ENCODE results near the gene ARID5B.
"Not testable (repeated sequence)": the region's sequence is repeated elsewhere in the genome, so short reads cannot be mapped to it uniquely, and the experiment has no call there.

The ARID5B gene

DNA sequence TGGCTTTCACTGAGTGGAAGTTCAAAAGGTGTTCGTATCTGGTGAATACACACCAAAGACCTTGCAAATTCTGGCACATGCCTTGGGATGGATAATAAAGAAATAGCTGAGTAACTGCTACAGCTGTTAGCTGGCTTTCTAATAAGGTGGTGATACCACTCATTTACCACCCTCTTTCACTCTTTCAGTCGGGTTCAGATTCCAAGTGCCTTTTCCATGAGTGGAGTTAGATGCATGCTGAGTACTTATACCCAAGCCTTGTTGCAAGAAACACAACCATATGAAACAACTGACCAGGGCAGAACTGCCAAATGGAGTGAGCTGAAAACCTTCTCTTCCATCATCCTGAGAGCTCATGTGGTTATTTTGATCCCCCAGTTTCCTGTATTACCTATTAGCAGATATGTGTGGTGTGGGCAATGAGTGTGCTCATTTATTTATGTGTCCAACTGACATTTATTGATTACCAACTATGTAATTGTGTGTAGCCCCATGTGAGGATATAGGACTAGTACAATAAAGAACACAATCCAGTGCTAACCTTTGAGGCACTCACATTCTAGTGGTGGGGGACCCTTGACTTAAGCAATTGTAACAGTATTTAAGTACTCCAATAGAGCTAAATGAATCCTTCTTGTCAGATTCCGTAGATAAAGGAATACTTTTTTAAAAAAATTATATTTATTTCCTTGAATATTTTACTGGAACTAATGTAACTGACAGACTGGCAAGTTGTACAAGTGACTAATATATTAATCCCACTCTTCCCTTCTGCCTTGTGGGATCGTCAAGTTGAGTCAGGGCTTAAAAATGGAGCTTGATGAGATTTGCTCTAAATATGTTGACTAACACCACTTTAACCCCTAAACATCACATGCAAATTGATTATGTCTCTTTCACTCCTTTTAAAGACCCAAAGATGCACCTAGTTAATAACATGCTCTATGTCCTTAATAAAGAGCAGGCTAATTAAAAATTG lies 124.7 kb downstream of the ARID5B start:
- FAIRE-seq (no peak), DNase-seq (ENCODE audit: insufficient read length, low spot score) (no peak)

DNA sequence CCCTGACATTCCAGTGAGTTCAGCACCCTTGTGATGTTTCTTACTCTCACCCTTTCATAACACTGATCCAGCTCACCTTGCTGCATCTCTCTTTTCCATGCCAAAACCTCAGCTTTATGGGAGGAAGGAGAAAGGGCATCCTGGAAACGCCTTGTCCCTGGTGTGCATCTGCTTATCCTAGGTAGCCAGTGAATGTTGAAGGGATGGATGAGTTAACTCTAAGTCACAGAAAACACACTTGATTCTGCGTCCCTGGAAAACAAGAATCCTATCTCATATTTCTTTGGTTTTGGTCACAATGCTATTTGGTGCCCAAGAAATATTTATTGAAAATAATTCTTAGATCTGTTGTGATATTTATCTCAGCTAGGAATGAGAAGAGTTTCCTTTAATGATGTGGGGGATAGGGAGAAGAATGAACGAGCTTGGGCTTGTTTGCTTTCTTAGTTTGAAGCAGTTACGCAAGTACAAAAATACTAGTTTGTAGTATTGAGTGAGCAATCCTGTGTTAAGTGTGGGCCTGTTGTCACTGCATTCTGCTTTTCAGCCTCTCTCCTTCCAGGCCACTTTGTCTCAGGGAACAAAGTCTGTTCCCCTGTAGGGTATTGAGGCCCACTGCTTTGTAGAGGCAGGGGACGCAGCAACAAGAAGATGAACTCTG lies 126.5 kb downstream of the ARID5B start:
- FAIRE-seq (peak; percentile 4), DNase-seq (ENCODE audit: insufficient read length, low spot score) (no peak)

DNA sequence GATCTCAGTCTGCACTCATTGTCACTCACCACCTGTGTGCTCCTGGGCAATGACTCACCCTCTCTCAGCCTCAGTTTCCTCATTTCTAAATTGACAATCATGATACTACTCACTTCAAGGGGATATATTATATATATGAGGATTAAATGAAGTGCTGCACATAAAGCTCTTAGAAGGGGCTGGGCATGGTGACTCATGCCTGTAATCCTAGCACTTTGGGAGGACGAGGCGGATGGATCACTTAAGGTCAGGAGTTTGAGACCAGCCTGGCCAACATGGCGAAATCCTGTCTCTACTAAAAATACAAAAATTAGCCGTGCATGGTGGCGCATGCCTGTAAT lies 127.0 kb downstream of the ARID5B start:
- not testable (repeated sequence) for DNase-seq (ENCODE audit: insufficient read length, low spot score); FAIRE-seq

DNA sequence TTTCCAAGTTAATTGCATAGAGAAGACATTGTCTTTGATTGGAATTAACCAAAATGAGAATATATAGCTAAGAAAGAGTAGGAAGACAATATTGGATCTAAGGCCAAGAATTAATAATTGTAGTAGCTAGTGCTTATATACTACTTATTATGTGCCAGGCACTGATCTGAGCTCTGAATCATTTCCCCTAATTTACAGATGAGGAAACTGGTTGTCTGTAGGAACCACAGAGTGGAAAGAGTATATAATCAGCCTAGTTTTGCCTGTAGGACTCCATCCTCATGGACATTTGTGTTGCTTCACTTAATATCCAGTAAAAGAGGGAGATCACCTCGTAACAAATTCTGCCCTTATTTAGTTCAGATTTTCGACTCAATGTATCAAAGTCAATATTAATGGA lies 127.9 kb downstream of the ARID5B start:
- DNase-seq (ENCODE audit: insufficient read length, low spot score) (no peak), FAIRE-seq (no peak)

DNA sequence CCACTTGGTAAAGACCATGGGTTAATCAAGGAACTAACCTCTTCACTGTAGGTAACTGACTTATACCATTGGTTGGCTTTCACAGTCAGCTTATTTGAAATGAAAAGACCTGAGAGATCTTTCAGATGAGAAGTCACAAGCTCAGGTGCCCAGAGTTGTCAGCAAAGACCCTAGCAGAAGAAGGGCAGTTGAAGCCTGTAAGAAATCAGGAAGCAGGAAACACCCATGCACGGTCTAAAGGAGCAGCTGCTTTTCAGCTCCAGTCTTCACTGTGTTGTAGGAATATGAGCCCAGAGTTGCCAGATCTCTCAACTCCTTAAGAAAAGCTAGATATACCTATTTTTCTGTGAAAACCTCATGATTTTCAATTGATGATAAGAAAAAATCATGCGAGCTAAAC lies 130.0 kb downstream of the ARID5B start:
- DNase-seq (ENCODE audit: insufficient read length, low spot score) (no peak), FAIRE-seq (no peak)

DNA sequence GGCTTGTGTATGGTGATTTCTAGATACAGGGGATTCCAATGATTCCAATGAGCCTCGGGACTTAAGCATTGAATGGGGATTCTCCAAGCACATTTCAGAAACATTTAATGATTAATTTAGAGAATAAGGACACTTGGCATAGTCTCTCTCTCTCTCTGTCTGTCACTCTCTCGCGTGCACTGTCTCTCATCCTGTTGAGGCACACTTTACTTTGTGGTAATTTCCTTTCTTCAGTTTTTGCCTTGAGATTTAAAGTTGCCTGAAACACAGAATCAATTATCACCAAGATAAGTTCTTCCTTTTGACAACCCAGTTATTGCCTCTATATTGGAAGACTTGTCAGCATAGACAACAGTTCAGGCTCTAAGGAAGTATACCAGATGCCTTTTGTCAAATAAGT lies 131.6 kb downstream of the ARID5B start:
- DNase-seq (ENCODE audit: insufficient read length, low spot score) = no peak
- no peak for FAIRE-seq

DNA sequence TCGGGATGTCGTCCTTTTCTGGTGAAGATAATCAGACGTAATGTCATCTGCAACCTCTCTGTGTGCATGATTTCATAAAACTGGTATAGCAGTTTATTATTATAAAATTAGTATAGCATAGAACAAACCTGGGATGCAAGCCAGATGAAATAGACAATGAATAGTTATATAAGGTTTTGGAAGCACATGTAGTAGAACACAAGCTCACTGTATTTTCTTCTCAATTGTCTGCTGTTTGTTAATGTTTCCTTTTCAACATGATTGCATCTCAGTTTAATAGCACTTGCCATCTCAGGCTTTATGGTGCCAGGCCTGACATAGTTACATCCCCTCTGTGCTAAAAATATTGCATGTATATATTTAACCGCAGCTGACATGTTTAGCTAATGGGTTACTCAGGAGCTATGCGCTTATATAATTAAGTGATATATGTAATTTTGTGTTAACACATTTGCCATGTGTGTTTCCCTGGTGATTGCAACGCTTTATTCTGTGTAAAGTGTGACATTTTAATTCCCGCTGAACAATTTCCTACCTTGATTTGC lies 132.7 kb downstream of the ARID5B start:
- no peak for FAIRE-seq
- no peak for DNase-seq (ENCODE audit: insufficient read length, low spot score)

DNA sequence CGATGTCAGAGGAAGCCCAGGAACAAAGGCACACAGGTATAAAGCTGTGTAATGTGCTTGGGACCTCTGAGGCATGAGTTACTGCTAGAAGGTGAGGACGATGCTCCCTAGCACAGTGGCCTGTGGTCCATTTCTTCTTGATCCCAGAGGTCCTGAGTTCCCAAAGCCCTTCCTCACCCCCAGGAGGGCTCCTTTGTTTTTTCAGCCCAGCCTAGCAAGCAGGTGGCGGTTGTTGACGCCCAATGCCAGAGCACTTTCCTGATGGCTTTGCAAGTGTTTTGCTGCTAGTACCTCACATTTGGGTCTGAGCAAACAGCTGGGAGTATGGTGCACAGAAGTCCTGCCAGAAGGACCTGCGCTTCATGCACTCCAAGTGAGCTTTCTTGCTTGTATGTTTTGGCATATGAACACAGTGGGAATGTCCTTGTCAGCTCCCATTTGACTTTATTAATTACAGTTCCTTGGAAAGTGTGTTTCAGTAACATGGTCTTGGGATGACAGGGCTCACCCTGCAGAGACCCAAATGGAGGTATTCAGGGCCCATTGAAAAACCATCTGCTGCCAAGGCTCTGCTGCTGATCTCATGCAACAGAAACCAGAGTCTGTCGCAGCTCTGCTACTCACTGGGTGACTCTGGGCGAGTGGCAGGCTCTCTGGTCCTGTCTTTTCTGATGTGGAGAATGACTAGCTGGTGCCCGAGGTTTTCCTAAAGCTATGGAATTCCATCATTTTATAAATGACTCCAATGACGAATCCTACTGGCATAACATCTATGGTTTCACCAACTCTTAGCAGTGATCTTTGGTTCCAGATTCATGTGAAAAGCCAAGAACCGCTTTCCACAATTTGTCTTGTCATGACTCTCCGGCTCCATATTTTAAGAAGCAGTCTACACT lies 134.9 kb downstream of the ARID5B start:
- DNase-seq (ENCODE audit: insufficient read length, low spot score) (no peak), FAIRE-seq (no peak)

DNA sequence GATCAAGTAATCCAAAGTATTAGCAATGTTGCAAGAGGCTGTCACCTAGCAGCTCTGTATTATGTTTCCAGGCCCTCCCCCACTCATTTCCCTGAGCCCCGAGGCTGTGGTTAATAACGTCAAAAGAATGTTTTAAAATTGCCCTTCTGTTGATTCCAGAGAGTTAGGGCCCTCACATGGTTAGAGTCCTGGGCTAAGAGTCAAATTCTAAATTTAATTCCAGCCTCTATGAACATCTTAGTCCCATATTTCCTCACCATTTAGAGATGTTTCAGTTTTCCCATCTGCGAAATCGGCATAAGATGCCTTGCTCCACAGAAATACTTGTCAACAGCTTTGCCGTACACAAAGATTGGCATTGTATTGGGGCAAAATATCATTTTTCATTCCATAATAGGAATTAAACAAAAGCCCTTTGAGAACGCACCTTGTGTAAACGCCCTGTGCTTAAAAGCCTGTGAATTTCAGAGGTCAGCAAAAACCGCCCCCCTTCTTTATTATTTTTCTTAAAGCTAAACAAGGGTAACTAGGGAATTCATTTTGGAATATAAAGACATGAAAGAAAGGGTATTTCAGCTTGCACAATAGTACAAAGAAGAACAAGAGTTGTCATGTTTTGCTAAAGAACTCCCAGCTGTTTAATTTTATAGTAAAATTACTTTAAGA lies 135.8 kb downstream of the ARID5B start:
- no peak for DNase-seq (ENCODE audit: insufficient read length, low spot score)
- no peak for FAIRE-seq

DNA sequence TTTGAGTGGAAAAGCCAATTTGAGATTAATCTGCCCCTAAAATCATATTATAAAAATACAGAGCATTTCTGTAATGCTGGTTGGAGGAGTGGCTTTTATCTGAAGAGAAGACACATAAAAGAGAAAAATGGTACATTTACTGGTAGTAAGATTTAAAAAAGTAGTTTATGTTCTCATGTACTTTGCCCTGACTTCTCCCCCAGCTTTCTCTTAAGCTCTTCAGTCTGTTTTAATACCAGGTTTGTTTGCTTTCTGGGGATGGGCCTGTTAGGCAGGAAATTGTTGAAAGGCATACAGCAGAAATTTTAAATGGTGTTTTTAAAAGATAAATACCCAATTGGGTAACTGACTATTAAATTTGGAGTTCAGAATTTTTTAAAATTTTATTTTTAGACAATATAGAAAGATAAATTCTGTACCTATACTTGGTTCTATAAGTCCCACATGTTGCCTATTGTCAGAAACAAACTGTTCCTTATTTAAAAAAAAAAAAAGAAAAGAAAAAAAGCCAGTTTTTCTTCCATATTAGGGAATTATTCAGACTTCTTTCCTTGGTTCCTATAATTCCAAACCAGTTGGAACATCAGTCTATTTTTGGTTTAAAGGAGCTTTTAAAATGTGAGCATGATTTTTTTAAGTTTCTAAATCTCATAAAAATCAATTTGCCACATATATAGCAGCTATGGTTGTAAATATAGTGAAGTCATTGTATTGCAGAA lies 136.6 kb downstream of the ARID5B start:
- DNase-seq (ENCODE audit: insufficient read length, low spot score) (no peak), FAIRE-seq (no peak)

DNA sequence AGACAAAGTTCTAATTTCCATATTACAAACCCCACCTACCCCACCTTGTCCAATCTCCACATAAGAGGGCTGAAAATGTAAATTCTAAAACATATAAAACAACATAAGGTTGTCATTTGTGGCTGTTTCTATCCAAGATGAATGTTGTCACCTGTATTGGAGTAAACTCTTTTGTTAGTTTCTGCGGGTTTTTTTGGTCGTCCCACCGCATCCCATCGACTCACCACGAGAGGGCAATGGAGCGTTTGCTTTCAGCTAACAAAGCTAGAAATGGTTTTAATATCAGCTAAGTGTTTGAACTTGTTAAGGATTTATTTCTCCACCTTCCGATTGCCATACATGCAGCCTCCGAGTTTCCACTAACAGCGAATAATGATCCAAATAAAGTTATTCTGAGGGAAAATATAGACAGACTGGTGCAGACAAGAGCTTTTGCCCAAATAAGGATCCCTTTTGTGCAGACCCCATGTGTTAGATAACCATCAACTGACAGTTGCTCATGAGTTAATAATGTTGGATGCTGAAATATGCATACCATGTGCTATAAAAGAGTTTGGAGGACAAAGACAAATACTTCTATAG lies 137.2 kb downstream of the ARID5B start:
- DNase-seq (ENCODE audit: insufficient read length, low spot score) = peak; percentile 64
- no peak for FAIRE-seq

DNA sequence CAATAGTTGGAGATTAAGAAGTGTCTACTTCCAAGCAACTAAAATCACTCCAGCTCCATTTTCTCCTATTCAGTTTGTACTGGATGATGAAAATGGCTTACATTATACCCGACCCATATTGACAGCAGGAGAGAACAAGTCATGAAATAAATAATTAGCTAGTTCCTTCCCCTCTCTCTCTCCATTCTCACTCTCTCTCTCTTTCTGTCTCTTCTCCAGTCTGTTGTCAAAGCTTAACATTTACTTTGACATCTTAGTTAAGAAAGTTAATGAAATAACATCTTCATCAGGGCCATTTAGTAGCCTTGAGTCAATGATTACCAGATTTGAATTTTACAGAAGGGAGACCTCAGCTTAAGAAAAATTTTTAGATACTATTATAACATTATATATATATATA lies 138.5 kb downstream of the ARID5B start:
- DNase-seq (ENCODE audit: insufficient read length, low spot score) (no peak), FAIRE-seq (no peak)

DNA sequence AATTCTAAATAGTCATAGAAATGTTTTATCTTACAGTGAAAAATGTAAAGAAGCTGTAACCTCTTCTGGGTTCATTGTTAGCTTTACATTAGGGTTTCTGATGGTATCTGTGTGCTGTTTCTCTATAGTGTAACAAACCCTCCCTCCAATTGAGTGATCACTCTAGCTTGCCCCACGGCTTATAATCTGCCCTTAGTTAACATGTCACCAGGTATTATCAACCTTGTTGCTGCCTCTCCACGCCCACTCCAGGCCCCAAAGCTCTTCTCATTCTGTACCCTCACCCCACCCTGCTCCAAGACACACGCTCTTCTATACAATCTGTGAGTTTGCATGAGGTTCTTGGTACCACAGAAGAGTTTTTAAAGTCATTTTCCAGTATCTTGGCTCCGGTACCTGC lies 139.4 kb downstream of the ARID5B start:
- FAIRE-seq = no peak
- DNase-seq (ENCODE audit: insufficient read length, low spot score) = no peak

DNA sequence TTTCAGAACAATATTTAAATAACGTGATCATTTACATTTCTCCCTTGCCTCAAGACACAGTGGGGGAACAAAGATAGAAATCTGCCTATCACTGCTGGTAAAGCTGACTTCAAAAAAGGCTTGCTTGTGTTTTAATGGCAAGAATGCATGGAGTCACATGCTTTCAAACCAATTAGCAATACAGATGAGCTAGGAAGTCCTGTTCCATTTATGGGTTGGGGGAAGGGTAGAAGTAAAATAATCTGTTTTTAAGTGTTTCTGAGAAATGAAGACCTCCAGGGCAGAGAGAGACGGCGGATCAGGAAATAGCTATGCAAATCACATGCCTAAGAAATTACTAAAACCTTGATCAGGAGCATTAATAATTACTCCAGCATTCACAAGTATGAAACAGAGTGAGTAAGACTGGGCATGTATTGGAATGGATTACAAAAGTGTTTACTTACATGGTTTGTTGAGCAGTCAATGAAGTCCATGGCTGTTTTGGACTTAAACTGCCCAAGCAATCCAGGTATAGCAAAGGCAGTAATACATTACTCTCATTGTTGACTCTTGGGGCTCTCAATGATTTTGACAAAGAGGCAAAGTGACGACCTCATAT lies 142.0 kb downstream of the ARID5B start:
- no peak for FAIRE-seq
- no peak for DNase-seq (ENCODE audit: insufficient read length, low spot score)

DNA sequence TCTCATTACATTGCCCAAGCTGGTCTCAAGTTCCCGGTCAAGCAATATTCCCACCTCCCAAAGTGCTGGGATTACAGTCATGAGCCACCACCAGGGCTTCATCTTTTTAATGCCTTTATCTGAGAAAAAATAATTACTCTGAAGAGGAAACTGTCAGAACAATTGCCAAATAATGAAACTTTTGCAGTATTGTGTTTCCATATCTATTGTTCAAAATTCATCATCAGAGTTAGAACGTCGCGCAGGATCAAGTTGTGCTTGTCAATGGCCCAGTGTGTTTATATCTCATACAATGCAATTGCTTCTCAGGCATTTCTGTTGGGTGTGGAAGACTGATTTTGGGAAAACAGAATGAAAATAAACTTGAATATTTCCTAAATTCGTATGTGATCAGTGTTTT lies 143.1 kb downstream of the ARID5B start:
- DNase-seq (ENCODE audit: insufficient read length, low spot score) = no peak
- FAIRE-seq = no peak

DNA sequence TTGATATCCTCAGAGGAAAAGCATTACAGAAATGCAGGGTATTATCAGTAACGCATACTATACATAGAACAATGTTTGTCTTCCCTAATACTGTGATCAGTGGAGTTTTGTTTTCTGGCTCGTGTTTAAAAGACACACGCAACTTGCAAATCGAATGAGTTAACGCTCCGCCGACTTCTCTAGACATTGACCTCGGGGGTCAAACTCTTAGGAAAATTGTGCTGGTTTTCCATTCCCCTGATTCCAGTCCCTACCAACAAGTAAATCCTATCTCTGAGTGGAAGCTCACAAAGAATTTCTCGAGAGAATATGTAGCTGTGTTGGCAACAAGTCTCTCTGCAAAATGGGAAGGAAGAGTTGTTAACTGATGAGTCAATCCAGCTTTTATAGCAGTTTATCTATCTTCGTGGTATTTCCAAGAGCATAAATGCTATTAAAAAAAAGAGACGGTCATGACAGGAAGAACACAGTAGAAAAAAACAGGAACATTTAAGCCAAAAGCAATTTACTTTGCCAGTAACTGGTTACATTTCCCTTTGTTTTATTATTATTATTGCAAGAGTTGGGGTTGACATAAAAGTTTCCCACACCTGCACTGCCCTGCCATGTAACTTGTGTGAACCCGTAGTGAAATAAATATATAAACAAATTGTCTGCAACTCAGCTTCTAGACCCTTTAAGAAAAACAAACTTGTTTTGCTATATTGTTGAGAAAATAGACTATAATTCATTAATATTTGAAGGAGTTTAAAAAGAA lies 144.4 kb downstream of the ARID5B start:
- DNase-seq (ENCODE audit: insufficient read length, low spot score) = peak; percentile 62
- FAIRE-seq = no peak

DNA sequence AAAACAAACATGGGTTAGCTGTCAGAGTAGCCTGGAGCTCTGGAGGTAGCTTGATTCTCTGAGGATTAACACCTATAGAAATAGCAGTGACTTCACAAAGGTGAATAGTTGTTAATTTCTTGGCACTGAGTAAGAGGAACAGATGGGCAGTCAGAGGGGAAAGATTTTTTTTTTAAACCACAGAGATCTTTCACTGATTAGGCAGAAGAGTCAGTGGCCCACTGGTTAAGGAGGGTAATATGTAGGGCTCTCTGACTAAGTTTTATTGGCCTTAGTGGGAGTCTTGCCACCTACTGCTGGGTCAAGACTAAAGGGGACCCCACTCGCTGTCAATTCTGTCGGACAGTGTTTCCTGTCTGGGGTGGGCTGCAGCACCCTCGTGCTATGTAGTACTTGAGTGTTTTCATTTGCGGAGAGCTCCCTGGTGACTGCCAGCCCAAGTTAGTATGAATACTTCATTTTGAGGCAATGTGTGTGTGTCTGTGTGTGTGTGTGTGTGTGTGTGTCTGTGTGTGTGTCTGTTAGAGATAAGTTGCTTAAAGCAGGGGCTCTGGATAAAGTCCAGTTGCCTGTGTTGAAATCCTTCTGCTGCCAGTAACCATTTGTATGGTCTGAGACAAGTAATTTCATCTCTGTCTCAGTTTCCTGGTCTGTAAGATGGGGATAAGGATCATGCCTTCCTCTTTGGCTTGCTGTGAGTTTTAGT lies 145.2 kb downstream of the ARID5B start:
- FAIRE-seq = no peak
- no peak for DNase-seq (ENCODE audit: insufficient read length, low spot score)

Measured in HTR-8/SVneo (cell line).